OCI-LY7 (cell line): ENCODE results near the gene GOLGA8G. TPM values are rescaled to one million over a fixed set of nuclear protein-coding genes. Genes with fewer than 3 reads are reported as not detected.
"Not testable (repeated sequence)": the region's sequence is repeated elsewhere in the genome, so short reads cannot be mapped to it uniquely, and the experiment has no call there.

Experiments used
- BruUV-seq: library from RNA; stranded (reverse); fragments of 400-500 nt; replicated peaks from 2 replicates; lab custom pipeline; 2021; lab: Mats Ljungman, UMichigan
- CTCF ChIA-PET: fragments of 300-600 bp; sonication (Branson Sonifier 250); formaldehyde crosslinking; loops from one replicate; lab custom pipeline; 2022; ENCODE audit warnings: antibody characterized with exemption; ENCODE audit not compliant: unreplicated experiment; lab: Charles Lee
- POLR2A ChIA-PET: fragments of 300-600 bp; sonication (Branson Sonifier 250); formaldehyde crosslinking; loops from one replicate; lab custom pipeline; 2022; ENCODE audit warnings: antibody characterized with exemption; lab: Charles Lee
- DNase-seq: peaks from one replicate; pipeline ENCODE4 v3.0.0-alpha.2; 2015; ENCODE audit warnings: low spot score
- H2AFZ ChIP-seq: fragments of 200-600 bp; sonication (generic), shearing (Covaris generic); 2 replicates; pipeline ENCODE4 v1.6.1; 2014; ENCODE audit warnings: mild to moderate bottlenecking, antibody characterized with exemption, low read length, moderate library complexity
- H3K27ac ChIP-seq: fragments of 200-600 bp; sonication (generic); 2 replicates; pipeline ENCODE4 v1.5.1; 2014; ENCODE audit warnings: mixed run types, low read depth, mild to moderate bottlenecking, moderate library complexity, low read length, inconsistent platforms; ENCODE audit not compliant: poor library complexity, severe bottlenecking
- H3K36me3 ChIP-seq: fragments of 200-600 bp; sonication (generic); 2 replicates; pipeline ENCODE4 v1.6.1; 2014; ENCODE audit warnings: mild to moderate bottlenecking, antibody characterized with exemption, low read length, moderate library complexity, mixed read lengths; ENCODE audit not compliant: insufficient read depth
- H3K4me1 ChIP-seq: fragments of 200-600 bp; sonication (generic); 2 replicates; pipeline ENCODE4 v1.5.1; 2014; ENCODE audit warnings: mild to moderate bottlenecking, low read length; ENCODE audit not compliant: insufficient read depth, poor library complexity, severe bottlenecking
- H3K4me2 ChIP-seq: fragments of 200-600 bp; sonication (generic); 2 replicates; pipeline ENCODE4 v1.6.1; 2014; ENCODE audit warnings: mild to moderate bottlenecking, low read length
- H3K4me3 ChIP-seq: fragments of 200-600 bp; sonication (generic); 2 replicates; pipeline ENCODE4 v1.5.1; 2014; ENCODE audit warnings: mild to moderate bottlenecking, low read depth, low read length; ENCODE audit not compliant: poor library complexity, severe bottlenecking
- H3K79me2 ChIP-seq: fragments of 200-600 bp; sonication (generic); 2 replicates; pipeline ENCODE4 v1.6.1; 2016; ENCODE audit warnings: low read depth, mild to moderate bottlenecking, low read length, moderate library complexity, mixed read lengths; ENCODE audit not compliant: insufficient read depth
- H3K9me2 ChIP-seq: fragments of 200-600 bp; sonication (generic); 2 replicates; pipeline ENCODE4 v1.6.1; 2016; ENCODE audit warnings: mild to moderate bottlenecking, low read length, mixed read lengths; ENCODE audit not compliant: insufficient read depth
- H3K9me3 ChIP-seq: fragments of 200-600 bp; sonication (generic); 2 replicates; pipeline ENCODE4 v1.6.1; 2014; ENCODE audit warnings: mild to moderate bottlenecking, mixed run types, low read length, mixed read lengths
- H4K20me1 ChIP-seq: fragments of 200-600 bp; sonication (generic); 2 replicates; pipeline ENCODE4 v1.6.1; 2014; ENCODE audit warnings: mild to moderate bottlenecking, antibody characterized with exemption, low read length, moderate library complexity, mixed read lengths; ENCODE audit not compliant: insufficient read depth
- intact Hi-C: fragments of 100-400 bp; cut with micrococcal nuclease; formaldehyde crosslinking; loops from one replicate; pipeline ENCODE4 v1.10.0; 2022; ENCODE audit not compliant: unreplicated experiment
- microRNA-seq: library from miRNA; unstranded; fragments of <30 nt; microRNA quantifications from one replicate; pipeline ENCODE4 v1.2.0, GENCODE V29; 2022; ENCODE audit warnings: borderline replicate concordance
- small RNA-seq: library from RNA; depleted of rRNA; stranded (forward); fragments of <200 nt; gene quantifications from one replicate; pipeline ENCODE3, GENCODE V24; 2014
- total RNA-seq, 2 experiments: library from RNA; depleted of rRNA in 1 of 2; stranded (reverse); fragments of >200 nt in 1 of 2; shearing (Covaris generic) in 1 of 2; gene quantifications; 2 replicates each; pipeline ENCODE4 v1.2.3, GENCODE V29; 2014 to 2022

GOLGA8G gene
- total RNA-seq, 2 experiments from 2014 or later: not detected

- DNase-seq, H3K27ac ChIP-seq, H3K4me1 ChIP-seq, H3K4me3 ChIP-seq, H3K36me3 ChIP-seq, H3K79me2 ChIP-seq, CTCF ChIA-PET, H3K9me2 ChIP-seq, POLR2A ChIA-PET, BruUV-seq, H2AFZ ChIP-seq, H4K20me1 ChIP-seq, H3K9me3 ChIP-seq, H3K4me2 ChIP-seq, intact Hi-C loops: not testable (repeated sequence)
Measured at GRCh38 chr15:28481340-28481739, 51.4 kb downstream of the GOLGA8G start.

Small RNAs within 50 kb of the gene (microRNA-seq; reads per million reads assigned to microRNA genes)
- not detected for gene MIR4509-3

Small RNAs within 50 kb of the gene (small RNA-seq; reads per million reads assigned to genes)
- gene AC138749.2 (not detected), gene AC138749.4 (not detected), gene AC138749.5 (not detected), gene MIR4509-3 (not detected), gene RF00017 (not detected)

Other genes starting within 250 kb of the GOLGA8G start
- gene HERC2, start 210.8 kb downstream of the GOLGA8G start, total RNA-seq (2014; rRNA removed; shearing (Covaris generic)): 45.9 and 55.5 TPM in 2 replicates
- 94.0 and 102 TPM in 2 replicates for gene HERC2, start 210.8 kb downstream of the GOLGA8G start, total RNA-seq (2022)
- not detected in 2 replicates for gene GOLGA6L24, start 174.9 kb downstream of the GOLGA8G start, total RNA-seq (2014; rRNA removed; shearing (Covaris generic))
- not detected in 2 replicates for gene GOLGA6L24, start 174.9 kb downstream of the GOLGA8G start, total RNA-seq (2022)
- gene GOLGA8F, start 154.3 kb downstream of the GOLGA8G start, total RNA-seq (2014; rRNA removed; shearing (Covaris generic)): not detected in 2 replicates
- gene GOLGA8F, start 154.3 kb downstream of the GOLGA8G start, total RNA-seq (2022): not detected in 2 replicates
- gene GOLGA6L25, start 20.6 kb upstream of the GOLGA8G start, total RNA-seq (2014; rRNA removed; shearing (Covaris generic)): not detected in 2 replicates
- not detected in 2 replicates for gene GOLGA6L25, start 20.6 kb upstream of the GOLGA8G start, total RNA-seq (2022)
- not detected in 2 replicates for gene GOLGA8M, start 179.4 kb upstream of the GOLGA8G start, total RNA-seq (2014; rRNA removed; shearing (Covaris generic))
- gene GOLGA8M, start 179.4 kb upstream of the GOLGA8G start, total RNA-seq (2022): not detected in 2 replicates